Measurements from ENCODE around the gene TECPR2. TPM values are rescaled to one million over a fixed set of nuclear protein-coding genes. Genes with fewer than 3 reads are reported as not detected.

Gene TECPR2
- total RNA-seq, 1 donor from 2014 or later: 19.4 TPM

DNA sequence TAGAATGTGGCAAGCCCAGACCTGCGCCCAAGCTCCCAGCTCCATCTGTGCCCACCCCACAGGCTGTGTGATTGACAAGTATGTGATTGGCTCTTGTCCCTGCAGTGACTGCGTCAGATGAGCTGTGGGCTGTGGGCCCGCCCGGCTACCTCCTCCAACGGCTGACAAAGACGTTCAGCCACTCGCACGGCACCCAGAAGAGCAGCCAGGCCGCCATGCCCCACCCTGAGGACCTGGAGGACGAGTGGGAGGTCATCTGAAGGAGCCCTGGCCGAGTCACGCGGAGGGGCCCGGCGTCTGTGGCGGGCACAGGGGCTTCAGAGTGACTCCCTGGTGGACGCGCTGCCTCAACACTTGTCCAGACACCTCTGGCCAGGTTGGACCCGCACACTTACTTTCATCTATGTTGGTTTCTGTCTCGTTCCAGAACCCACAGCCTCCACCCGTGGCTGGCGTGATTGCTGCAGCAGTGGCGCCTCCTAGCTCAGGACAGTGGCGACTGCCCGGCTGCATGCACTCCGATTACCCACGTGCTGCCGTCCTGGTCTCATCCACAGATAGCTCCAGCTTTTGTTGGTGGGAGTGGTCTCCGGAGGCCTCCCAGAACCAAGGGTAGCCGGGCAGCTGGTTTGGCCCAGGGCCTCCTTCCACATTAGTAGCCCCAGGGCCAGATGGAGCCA lies 135.4 kb downstream of the TECPR2 start:
- intact Hi-C loops (cut with DNase I): loop anchor here (2.0 kb wide), 1 partner anchor 47 kb away; no protein-coding TSS in a partner anchor
- DNase-seq (ENCODE audit: missing footprints): no peak
- ATAC-seq: no peak

GRCh38 chr14:102498678-102499265 lies 136.0 kb downstream of the TECPR2 start:
- ATAC-seq (no peak), DNase-seq (ENCODE audit: missing footprints) (no peak)
- intact Hi-C loops (cut with DNase I): loop anchor here (2.0 kb wide), 1 partner anchor 48 kb away; no protein-coding TSS in a partner anchor

- intact Hi-C loops (cut with DNase I): loop anchor here (2.0 kb wide), 1 partner anchor 49 kb away; no protein-coding TSS in a partner anchor
- ATAC-seq (peak; percentile 81), DNase-seq (ENCODE audit: missing footprints) (peak; percentile 89)
These were observed 136.8 kb downstream of the TECPR2 start for GRCh38 chr14:102499401-102500157.

GRCh38 chr14:102500158-102500662 lies 137.5 kb downstream of the TECPR2 start:
- DNase-seq (ENCODE audit: missing footprints) (no peak), ATAC-seq (peak; percentile 76)
- intact Hi-C loops (cut with DNase I): no loop called here

DNA sequence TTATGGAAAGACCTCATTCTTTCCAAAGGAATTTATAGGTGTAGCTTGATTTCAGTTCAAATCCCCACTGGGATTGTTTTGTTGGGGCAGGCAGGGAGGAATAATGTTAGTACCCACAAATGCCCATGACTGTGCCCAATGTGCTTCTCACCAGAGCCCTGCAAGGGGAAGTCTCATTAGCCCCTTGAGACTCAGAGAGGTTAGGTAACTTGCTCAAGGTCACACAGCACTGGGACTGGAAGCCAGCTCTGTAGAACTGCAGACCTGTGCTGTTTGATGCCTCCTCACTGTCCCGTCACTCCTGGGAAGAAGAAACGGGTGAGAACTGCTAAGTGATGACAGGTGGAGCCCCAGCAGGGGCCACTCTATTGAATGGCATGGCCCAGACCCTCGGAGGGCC lies 138.0 kb downstream of the TECPR2 start:
- DNase-seq (ENCODE audit: missing footprints) (no peak), ATAC-seq (no peak)
- intact Hi-C loops (cut with DNase I): no loop called here

GRCh38 chr14:102501751-102502315 lies 139.1 kb downstream of the TECPR2 start:
- intact Hi-C loops (cut with DNase I): no loop called here
- ATAC-seq (no peak), DNase-seq (ENCODE audit: missing footprints) (no peak)

- no peak for DNase-seq (ENCODE audit: missing footprints)
- intact Hi-C loops (cut with DNase I): no loop called here
- no peak for ATAC-seq
These were observed 139.8 kb downstream of the TECPR2 start for GRCh38 chr14:102502571-102502970.

DNA sequence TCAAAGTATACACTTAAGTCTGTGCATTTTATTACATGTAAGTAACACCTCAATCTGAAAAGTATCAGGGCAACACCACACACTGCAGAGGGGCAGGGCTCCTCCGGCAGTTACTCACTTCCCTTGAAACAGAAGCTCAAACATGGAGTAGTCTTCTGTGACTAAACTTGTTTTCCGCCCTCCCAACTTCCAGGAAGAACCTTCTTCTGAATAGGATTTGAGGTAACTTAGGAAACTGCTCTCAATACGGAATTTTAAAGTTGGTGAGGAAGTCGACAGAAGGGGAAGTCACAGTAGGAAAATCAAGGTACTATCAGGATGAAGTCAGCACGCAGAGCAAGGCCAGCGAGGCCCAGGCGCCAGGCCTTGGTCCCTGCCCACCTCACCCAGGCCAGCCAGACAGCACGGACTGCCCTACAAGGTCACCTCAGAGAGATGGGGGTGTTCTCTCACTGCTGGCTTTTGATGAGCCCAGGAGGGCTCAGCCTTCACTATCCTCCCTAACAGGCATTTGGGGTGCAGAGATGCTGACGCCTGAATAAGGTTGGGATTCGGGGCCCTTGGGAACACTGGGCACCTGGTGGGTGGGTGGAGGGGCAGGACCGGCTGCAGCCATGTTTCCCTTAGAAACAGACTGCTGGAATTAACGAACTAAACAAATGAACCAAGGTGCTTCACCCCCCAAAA lies 141.0 kb downstream of the TECPR2 start:
- ATAC-seq (no peak), DNase-seq (ENCODE audit: missing footprints) (no peak)
- intact Hi-C loops (cut with DNase I): no loop called here

DNA sequence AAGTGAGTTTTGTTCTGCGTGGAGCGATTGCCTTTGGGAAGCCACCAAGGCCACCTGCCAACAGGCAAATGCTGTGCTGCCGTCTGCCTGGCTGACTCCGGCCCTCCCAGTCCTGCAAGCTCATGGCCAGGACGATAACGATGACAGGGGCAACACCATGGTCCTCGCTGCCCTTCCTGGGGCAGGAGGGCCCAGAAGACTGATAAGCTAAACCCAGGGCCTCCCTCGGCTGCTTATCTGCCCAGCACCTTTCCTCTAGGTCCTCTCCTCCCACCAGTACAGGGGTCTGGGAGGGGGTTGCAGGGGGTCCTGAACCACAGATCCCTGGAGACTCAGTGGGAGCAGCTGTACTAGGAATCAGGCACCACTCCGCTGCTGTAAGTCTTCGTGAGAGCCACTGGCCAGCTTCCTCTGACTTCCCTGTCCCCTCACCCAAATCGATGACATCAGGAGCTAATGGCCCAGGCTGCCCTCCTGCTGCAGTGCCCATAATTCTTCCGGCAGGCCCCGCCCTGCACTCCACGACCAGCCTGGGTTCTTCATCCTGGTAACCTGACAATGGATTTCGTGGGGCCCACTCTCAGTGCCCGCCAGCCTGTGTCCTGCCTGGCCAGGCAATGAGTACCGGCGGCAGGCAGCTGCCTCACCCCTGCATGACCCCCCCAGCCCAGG lies 141.7 kb downstream of the TECPR2 start:
- ATAC-seq: no peak
- intact Hi-C loops (cut with DNase I): no loop called here
- DNase-seq (ENCODE audit: missing footprints): no peak

- intact Hi-C loops (cut with DNase I): loop anchor here (5.0 kb wide), 1 partner anchor 188 kb away; the partner anchor contains the start of gene ZNF839
- DNase-seq (ENCODE audit: missing footprints) (no peak), ATAC-seq (no peak)
These were observed 142.4 kb downstream of the TECPR2 start for GRCh38 chr14:102505000-102505619.

DNA sequence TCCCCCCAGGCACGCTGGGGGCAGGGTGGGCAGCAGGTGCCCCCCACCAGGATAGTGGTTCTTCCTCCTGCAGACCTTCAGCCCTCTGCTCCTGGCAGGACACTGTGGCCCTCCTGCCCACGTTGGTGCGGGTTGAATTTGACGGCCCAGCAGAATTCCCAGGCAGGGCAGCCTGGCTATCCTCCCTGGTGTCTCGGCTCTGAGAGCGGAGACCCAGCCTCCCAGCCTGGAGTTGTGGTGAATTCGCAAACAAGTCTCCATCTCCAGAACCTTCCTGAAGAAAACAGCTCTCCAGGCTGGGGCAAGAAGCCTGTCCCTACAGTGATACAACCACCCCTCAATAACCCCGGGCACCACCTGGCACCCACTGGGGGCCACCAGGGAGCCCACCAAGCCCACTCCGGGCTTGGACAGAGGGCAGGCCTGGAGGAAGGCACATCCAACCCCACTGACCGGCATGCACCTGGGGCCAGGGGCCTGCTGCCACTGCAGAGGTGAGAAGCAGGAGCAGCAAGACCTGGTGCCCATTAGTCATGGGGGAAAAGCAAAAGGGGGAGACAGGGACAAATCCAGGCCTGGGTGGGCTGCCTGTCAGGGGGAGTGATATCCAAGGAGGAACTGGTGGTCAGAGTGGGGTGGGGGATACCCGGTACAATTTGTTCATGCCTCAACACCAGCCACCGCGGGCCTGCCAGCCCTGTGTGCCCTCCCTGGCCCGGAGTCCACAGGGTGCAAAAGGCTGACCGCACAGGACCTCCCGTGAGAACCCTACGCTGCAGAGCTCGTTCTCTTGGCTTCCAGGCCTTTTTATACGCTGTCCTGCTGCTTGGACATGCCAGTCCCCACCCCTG lies 143.3 kb downstream of the TECPR2 start:
- intact Hi-C loops (cut with DNase I): loop anchor here (5.0 kb wide), 1 partner anchor 189 kb away; the partner anchor contains the start of gene ZNF839
- no peak for ATAC-seq
- no peak for DNase-seq (ENCODE audit: missing footprints)

DNA sequence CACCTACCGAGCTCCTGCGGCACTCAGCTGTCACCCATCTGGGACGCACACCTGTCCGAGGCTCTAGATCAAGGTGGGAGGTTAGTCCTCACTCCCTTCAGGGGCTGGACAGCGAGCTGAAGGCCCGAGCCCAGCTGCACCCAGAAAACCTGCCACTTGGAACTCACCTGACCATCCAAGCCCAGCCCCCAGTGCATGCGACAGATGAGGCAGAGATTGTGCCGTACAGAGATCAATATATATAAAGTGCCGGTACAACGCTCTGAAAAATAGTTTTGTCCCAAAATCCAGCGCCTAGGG lies 143.8 kb downstream of the TECPR2 start:
- intact Hi-C loops (cut with DNase I): loop anchor here (5.0 kb wide), 1 partner anchor 189 kb away; the partner anchor contains the start of gene ZNF839
- DNase-seq (ENCODE audit: missing footprints): no peak
- ATAC-seq: no peak

- DNase-seq (ENCODE audit: missing footprints) (no peak), ATAC-seq (no peak)
- intact Hi-C loops (cut with DNase I): loop anchor here (5.0 kb wide), 1 partner anchor 190 kb away; the partner anchor contains the start of gene ZNF839
These were observed 144.5 kb downstream of the TECPR2 start for GRCh38 chr14:102507081-102507856.

GRCh38 chr14:102507857-102508312 lies 145.1 kb downstream of the TECPR2 start:
- intact Hi-C loops (cut with DNase I): loop anchor here (5.0 kb wide), 1 partner anchor 191 kb away; the partner anchor contains the start of gene ZNF839
- no peak for DNase-seq (ENCODE audit: missing footprints)

DNA sequence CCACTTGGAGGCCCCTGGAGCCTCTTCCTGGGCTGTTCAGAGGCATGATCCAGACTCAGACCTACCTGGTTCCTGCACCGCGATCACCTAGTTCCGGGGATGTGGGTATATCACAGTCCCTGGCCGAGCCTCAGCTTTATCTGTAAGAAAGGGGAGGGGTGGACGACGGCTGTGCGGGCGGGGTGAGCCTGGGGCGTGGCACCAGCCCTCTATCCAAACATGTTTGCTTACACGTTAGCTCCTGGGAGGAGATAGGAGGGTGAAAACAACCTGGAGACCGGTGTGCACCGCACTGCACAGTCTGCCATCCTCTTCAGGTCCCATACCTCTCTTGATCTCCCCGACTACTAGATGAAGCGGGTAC lies 145.7 kb downstream of the TECPR2 start:
- ATAC-seq (peak; percentile 23), DNase-seq (ENCODE audit: missing footprints) (no peak)
- intact Hi-C loops (cut with DNase I): loop anchor here (5.0 kb wide), 1 partner anchor 191 kb away; the partner anchor contains the start of gene ZNF839

More at GRCh38 chr14:102507857-102508312, 145.1 kb downstream of the TECPR2 start:
- ATAC-seq: no peak

All from Right ventricle myocardium inferior (tissue), 1 donor.